ENCODE measurements around the gene CHMP6. TPM values are rescaled to one million over a fixed set of nuclear protein-coding genes. Genes with fewer than 3 reads are reported as not detected.

The CHMP6 gene
- total and polyA plus RNA-seq, 7 donors: 15.7 to 40.4 (median 28.2) TPM

GRCh38 chr17:81037798-81038733 is 46.4 kb downstream of the CHMP6 start:
- no peak for TF ChIP-seq POLR2A (IDR thresholded peaks at IDR 0.05)
- TF ChIP-seq POLR2AphosphoS5 (IDR thresholded peaks at IDR 0.05): no peak
- no peak for TF ChIP-seq EP300 (IDR thresholded peaks at IDR 0.05)
- TF ChIP-seq CTCF (IDR thresholded peaks at IDR 0.05): no peak
- peaks cover 0 to 83% (median 78%) of the 10 kb centered on the region in 4 donors for H3K4me1 ChIP-seq
- H3K27me3 ChIP-seq: no peaks in the 10 kb centered on the region
- 84 to 88% methylated on average over 30 of the region's 30 CpGs for WGBS, 2 donors
- H3K4me3 ChIP-seq: peak overlapping the region in 3 of 4 donors; percentile 61 to 67 (median 63)
- intact Hi-C loops (cut with DNase I): loop anchor here (5.0 to 10.0 kb wide), 2 partner anchors 46 to 187 kb away; partner anchors contain the start of genes CEP131 and CHMP6
- no peak for DNase-seq
- peak overlapping the region; percentile 76 to 92 (median 87) for H3K27ac ChIP-seq
- no peaks in the 10 kb centered on the region for H3K9me3 ChIP-seq
- H3K36me3 ChIP-seq: no peaks in the 10 kb centered on the region

- peaks cover 0 to 83% (median 81%) of the 10 kb centered on the region in 4 donors for H3K4me1 ChIP-seq
- H3K27ac ChIP-seq: peak overlapping the region; percentile 76 to 92 (median 87)
- 90 to 91% methylated on average over 16 of the region's 16 CpGs for WGBS, 2 donors
- no peaks in the 10 kb centered on the region for H3K9me3 ChIP-seq
- no peaks in the 10 kb centered on the region for H3K36me3 ChIP-seq
- intact Hi-C loops (cut with DNase I): loop anchor here (5.0 to 10.0 kb wide), 2 partner anchors 47 to 186 kb away; partner anchors contain the start of genes CEP131 and CHMP6
- no peak for DNase-seq
- peak overlapping the region in 1 of 4 donors; percentile 67 for H3K4me3 ChIP-seq
- no peaks in the 10 kb centered on the region for H3K27me3 ChIP-seq
- TF ChIP-seq CTCF (IDR thresholded peaks at IDR 0.05) (no peak), EP300 (IDR thresholded peaks at IDR 0.05) (no peak), POLR2AphosphoS5 (IDR thresholded peaks at IDR 0.05) (no peak), POLR2A (IDR thresholded peaks at IDR 0.05) (no peak)
Measured at GRCh38 chr17:81039096-81039495, 47.5 kb downstream of the CHMP6 start.

DNA sequence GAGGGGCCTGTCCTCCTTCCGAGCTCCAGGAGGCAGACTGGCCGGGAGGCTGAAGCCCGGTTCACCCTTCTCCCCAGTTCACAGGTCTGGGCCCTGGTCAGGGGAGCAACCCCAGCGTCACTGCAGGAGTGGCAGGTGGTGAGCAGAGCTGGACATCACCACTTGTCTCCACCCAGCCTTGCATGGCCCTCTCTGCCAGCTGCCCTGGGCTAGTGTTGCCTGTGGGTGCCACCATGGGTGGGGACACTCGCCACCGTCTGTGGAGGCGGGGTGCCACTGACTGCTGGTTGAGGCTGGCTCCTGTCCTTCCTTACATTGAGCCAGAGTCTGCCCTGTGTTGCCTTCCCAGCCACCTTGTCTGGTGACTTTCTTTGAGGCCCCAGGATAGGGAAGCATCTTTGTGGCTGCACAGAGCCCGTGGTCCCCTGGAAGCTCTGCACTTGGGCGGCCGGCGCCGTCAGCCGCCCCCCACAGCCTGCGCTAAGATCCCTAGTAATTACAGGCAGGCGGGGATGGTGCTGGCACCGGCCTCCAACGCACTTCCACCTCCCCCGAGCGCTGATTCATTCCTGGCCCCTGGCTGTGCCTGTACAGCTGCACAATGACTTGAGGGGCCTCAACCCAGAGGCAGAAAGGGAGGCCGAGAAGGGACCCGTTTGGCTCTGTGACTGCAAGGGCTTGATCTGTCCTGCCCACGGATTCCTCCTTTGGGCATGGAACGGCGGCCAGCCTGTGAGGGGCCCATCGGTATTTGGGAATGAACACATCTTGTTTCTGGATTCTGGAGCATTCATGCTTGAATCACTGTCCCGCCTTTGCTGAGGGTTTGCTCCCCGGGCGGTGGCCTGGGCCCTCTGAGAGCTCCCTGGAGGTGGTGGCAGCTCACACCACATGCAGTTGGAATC is 48.5 kb downstream of the CHMP6 start:
- H3K27ac ChIP-seq: peak overlapping the region; percentile 3 to 92 (median 87)
- H3K4me3 ChIP-seq: peak overlapping the region in 2 of 4 donors; percentile 1 to 16

More for the DNA sequence above, 48.5 kb downstream of the CHMP6 start:
- H3K27me3 ChIP-seq: no peaks in the 10 kb centered on the region
- intact Hi-C loops (cut with DNase I): loop anchor here (5.0 to 10.0 kb wide), 2 partner anchors 48 to 185 kb away; partner anchors contain the start of genes CEP131 and CHMP6
- DNase-seq: no peak
- TF ChIP-seq CTCF (IDR thresholded peaks at IDR 0.05): no peak
- TF ChIP-seq POLR2AphosphoS5 (IDR thresholded peaks at IDR 0.05): peak in 1 of 4 donors; percentile 12
- no peak for TF ChIP-seq POLR2A (IDR thresholded peaks at IDR 0.05)
- no peak for TF ChIP-seq EP300 (IDR thresholded peaks at IDR 0.05)
- H3K36me3 ChIP-seq: no peaks in the 10 kb centered on the region
- no peaks in the 10 kb centered on the region for H3K9me3 ChIP-seq
- 71 to 78% methylated on average over 28 of the region's 28 CpGs for WGBS, 2 donors
- peaks cover 0 to 91% (median 88%) of the 10 kb centered on the region in 4 donors for H3K4me1 ChIP-seq
